Stimulated activated CD8-positive, alpha-beta memory T cell treated with anti-CD3 and anti-CD28 coated beads, Interleukin-2, amount 100 ng/mL, for 1 hour (primary cell): ENCODE measurements around the gene VAV1.
"Not testable (repeated sequence)": the region's sequence is repeated elsewhere in the genome, so short reads cannot be mapped to it uniquely, and the experiment has no call there.

ENCODE experiments used
- DNase-seq, 2 donors: peaks; one replicate each; pipeline ENCODE4 v3.0.0-alpha.2; 2020; ENCODE audit warnings: low read depth in 2 of 2

The VAV1 gene

GRCh38 chr19:6851359-6851758 lies 78.9 kb downstream of the VAV1 start:
- no peak for DNase-seq

GRCh38 chr19:6852001-6852400 lies 79.5 kb downstream of the VAV1 start:
- no peak for DNase-seq

GRCh38 chr19:6853868-6854267 lies 81.4 kb downstream of the VAV1 start:
- DNase-seq: no peak

- DNase-seq: no peak
Observed at GRCh38 chr19:6854758-6855157, 82.2 kb downstream of the VAV1 start.

GRCh38 chr19:6856749-6857372 lies 84.4 kb downstream of the VAV1 start:
- DNase-seq: no peak

GRCh38 chr19:6861683-6862286 lies 89.3 kb downstream of the VAV1 start:
- DNase-seq: no peak

- peak; percentile 77 to 81 for DNase-seq
Observed at GRCh38 chr19:6862673-6863078, 90.2 kb downstream of the VAV1 start.

- DNase-seq: no peak
Observed at GRCh38 chr19:6864325-6864940, 91.9 kb downstream of the VAV1 start.

- no peak for DNase-seq
Observed at GRCh38 chr19:6865849-6866248, 93.3 kb downstream of the VAV1 start.

GRCh38 chr19:6866741-6867151 lies 94.2 kb downstream of the VAV1 start:
- DNase-seq: no peak

- DNase-seq: no peak
Observed at GRCh38 chr19:6868351-6868750, 95.8 kb downstream of the VAV1 start.

- not testable (repeated sequence) for DNase-seq
Observed at GRCh38 chr19:6869151-6869882, 96.8 kb downstream of the VAV1 start.

- DNase-seq: no peak
Observed at GRCh38 chr19:6873708-6874431, 101.4 kb downstream of the VAV1 start.

GRCh38 chr19:6875218-6875617 lies 102.7 kb downstream of the VAV1 start:
- DNase-seq: no peak

GRCh38 chr19:6876748-6877147 lies 104.2 kb downstream of the VAV1 start:
- no peak for DNase-seq

GRCh38 chr19:6877766-6878165 lies 105.3 kb downstream of the VAV1 start:
- DNase-seq: no peak

- no peak for DNase-seq
Observed at GRCh38 chr19:6886277-6886897, 113.9 kb downstream of the VAV1 start.

- no peak for DNase-seq
Observed at GRCh38 chr19:6887316-6887715, 114.8 kb downstream of the VAV1 start, which contains the start of gene ADGRE1. Gene ADGRE1, plus strand, starts transcription at chr19:6887579. Its CDS starts 30 bp downstream, at chr19:6887609.

- no peak for DNase-seq
Observed at GRCh38 chr19:6888967-6889366, 116.5 kb downstream of the VAV1 start.

- DNase-seq: no peak
Observed at GRCh38 chr19:6890401-6890913, 117.9 kb downstream of the VAV1 start.

GRCh38 chr19:6890938-6891337 lies 118.4 kb downstream of the VAV1 start:
- DNase-seq: no peak
